Measurements from ENCODE around the gene CMSS1. TPM values are rescaled to one million over a fixed set of nuclear protein-coding genes. Genes with fewer than 3 reads are reported as not detected.
A peak's percentile ranks its signal among the peaks of the same experiment; 100 is the strongest.

Gene CMSS1
- total and polyA plus RNA-seq, 2 of the 13 experiments (the other 11 are each of a cell fraction or from before 2014, with no cell fraction given): 6.4 to 48.7 TPM

DNA sequence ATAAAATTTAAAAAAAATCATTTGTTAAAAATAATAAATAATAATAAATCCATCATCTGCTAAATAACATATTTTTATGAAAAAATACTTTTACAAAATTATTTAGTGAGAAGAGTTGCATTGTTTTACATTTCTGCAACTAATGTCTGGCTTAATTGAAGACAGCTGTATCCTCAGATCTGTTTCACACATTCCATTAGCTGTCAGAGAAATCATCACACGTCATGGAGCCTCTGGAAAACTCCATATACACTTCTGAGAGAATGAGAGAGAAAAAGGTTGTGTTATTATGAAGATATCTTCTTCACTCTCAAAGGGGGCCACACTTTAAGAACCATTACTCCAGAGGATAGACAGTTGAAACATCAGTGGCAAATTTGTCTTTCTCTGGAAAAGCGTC lies 40.8 kb downstream of the CMSS1 start:
- in situ Hi-C loops (cut with HindIII; ENCODE audit: extremely low pct_ligation_motif_present, low pct_unique_long_range_greater_than_20kb): no loop called here
- H3K79me2 ChIP-seq (ENCODE audit: insufficient read depth, low read length): peaks cover 94% of the 10 kb centered on the region
- BruUV-seq (replicated peaks): no TSS peak

DNA sequence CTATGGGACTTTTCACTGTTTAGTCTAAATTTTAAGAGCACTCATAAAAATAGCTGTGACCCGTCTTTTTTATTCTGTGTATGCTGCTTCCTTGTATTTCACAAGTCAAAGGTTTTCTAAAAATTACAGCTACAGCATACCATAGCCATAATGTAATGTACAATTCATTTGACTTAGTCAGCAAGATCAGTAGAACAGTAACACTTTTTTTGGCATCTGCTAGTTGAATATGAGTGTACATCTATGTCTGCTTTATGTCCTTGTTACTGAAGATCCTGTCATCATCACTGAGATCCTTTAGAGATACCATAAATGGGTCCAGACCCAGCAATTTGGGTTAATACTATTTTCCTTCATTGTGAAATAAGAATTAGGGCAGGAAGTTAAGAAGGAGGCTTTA lies 42.2 kb downstream of the CMSS1 start:
- Histone ChIP-seq H3K4me1 (ENCODE audit: insufficient read depth, low read length) (peaks cover 96% of the 10 kb centered on the region), H3K36me3 (replicated peaks in 1 of 2; ENCODE audit: control insufficient read depth in 1 of 2, insufficient read depth in 2 of 2, low read length in 2 of 2) (peaks cover 13 to 59% of the 10 kb centered on the region in 2 experiments), H3K9me3 (ENCODE audit: low read length) (no peaks in the 10 kb centered on the region), H4K20me1 (ENCODE audit: insufficient read depth, low read length) (peaks cover 95% of the 10 kb centered on the region), H2AFZ (ENCODE audit: low read length) (no peak overlapping the region), H3K27ac (ENCODE audit: extremely low read length, insufficient read depth, low read length) (no peak overlapping the region), H3K79me2 (ENCODE audit: insufficient read depth, low read length) (peaks cover 95% of the 10 kb centered on the region), H3K9ac (ENCODE audit: insufficient read depth, low read depth, low read length) (no peak overlapping the region), H3K27me3 (ENCODE audit: control insufficient read depth in 1 of 2, insufficient read depth in 2 of 2, low read length in 2 of 2) (no peaks in the 10 kb centered on the region), H3K4me2 (ENCODE audit: low read depth, low read length) (no peak overlapping the region), H3K4me3 (replicated peaks in 1 of 3; ENCODE audit: insufficient read depth in 1 of 3, low read depth in 2 of 3, low read length in 3 of 3) (no peak overlapping the region)
- FAIRE-seq (no peak), ATAC-seq (no peak), DNase-seq (ENCODE audit: low spot score) (no peak)
- in situ Hi-C loops (cut with HindIII; ENCODE audit: extremely low pct_ligation_motif_present, low pct_unique_long_range_greater_than_20kb) (no loop called here), intact Hi-C loops (cut with micrococcal nuclease; ENCODE audit: unreplicated experiment) (loop anchor here (5.0 kb wide), 1 partner anchor 62 kb away; no protein-coding TSS in a partner anchor)
- TF ChIP-seq ZNF160 (CRISPR knock-in tag; IDR thresholded peaks at IDR 0.05) (no peak), MAFK (conservative IDR thresholded peaks at IDR 0.05 in 1 of 2, IDR thresholded peaks at IDR 0.05 in 1 of 2; ENCODE audit: low read length in 2 of 2) (peak; percentile 65 to 70; a peak in 3 of 4 replicates), MAFF (IDR thresholded peaks at IDR 0.05; ENCODE audit: low read depth, low read length) (peak; percentile 59; the same call in 1 of the 2 replicates), PAF1 (CRISPR knock-in tag; IDR thresholded peaks at IDR 0.05) (peak; percentile 61), ZNF546 (CRISPR knock-in tag; conservative IDR thresholded peaks at IDR 0.05) (no peak)
- CTCF ChIA-PET (ENCODE audit: low intra/inter-chr PET ratio, low total read pairs): no interaction called here
- no TSS peak for BruUV-seq (replicated peaks)
- POLR2A ChIA-PET: interaction anchor here (1.1 to 2.5 kb wide), 5 partner anchors 8 to 401 kb away, joined by 4 to 15 read pairs (median 4); partner anchors contain the start of gene TBC1D23
- 92% methylated on average over 1 of the region's 1 CpG for WGBS (ENCODE audit: low lambda C conversion rate)

More for the DNA sequence above, 40.8 kb downstream of the CMSS1 start:
- Histone ChIP-seq H4K20me1 (ENCODE audit: insufficient read depth, low read length) (peaks cover 94% of the 10 kb centered on the region), H3K9me3 (ENCODE audit: low read length) (no peaks in the 10 kb centered on the region), H3K4me1 (ENCODE audit: insufficient read depth, low read length) (peaks cover 91% of the 10 kb centered on the region), H3K27me3 (ENCODE audit: control insufficient read depth in 1 of 2, insufficient read depth in 2 of 2, low read length in 2 of 2) (no peaks in the 10 kb centered on the region), H3K4me3 (replicated peaks in 1 of 3; ENCODE audit: insufficient read depth in 1 of 3, low read depth in 2 of 3, low read length in 3 of 3) (no peak overlapping the region), H2AFZ (ENCODE audit: low read length) (no peak overlapping the region), H3K36me3 (replicated peaks in 1 of 2; ENCODE audit: control insufficient read depth in 1 of 2, insufficient read depth in 2 of 2, low read length in 2 of 2) (peaks cover 13 to 59% of the 10 kb centered on the region in 2 experiments), H3K4me2 (ENCODE audit: low read depth, low read length) (0 out of 2 replicates have a peak overlapping the region, but pooled peaks have one; percentile 9), H3K27ac (ENCODE audit: extremely low read length, insufficient read depth, low read length) (no peak overlapping the region), H3K9ac (ENCODE audit: insufficient read depth, low read depth, low read length) (no peak overlapping the region)
- 97% methylated on average over 2 of the region's 2 CpGs for WGBS (ENCODE audit: low lambda C conversion rate)
- ATAC-seq (no peak), DNase-seq (ENCODE audit: low spot score) (no peak), FAIRE-seq (no peak)
- intact Hi-C loops (cut with micrococcal nuclease; ENCODE audit: unreplicated experiment): loop anchor here (5.0 kb wide), 1 partner anchor 64 kb away; no protein-coding TSS in a partner anchor
- CTCF ChIA-PET (ENCODE audit: low intra/inter-chr PET ratio, low total read pairs): no interaction called here
- POLR2A ChIA-PET: interaction anchor here (1.0 to 2.5 kb wide), 5 partner anchors 10 to 402 kb away, joined by 4 to 15 read pairs (median 4); partner anchors contain the start of gene TBC1D23
- TF ChIP-seq ASH2L (IDR thresholded peaks at IDR 0.05; ENCODE audit: insufficient read length, low read depth, low read length) (peak; percentile 2), FOXO1 (CRISPR knock-in tag; IDR thresholded peaks at IDR 0.05) (no peak)

Measured in HepG2 (cell line).